Measurements from ENCODE around the gene MUS81.

MUS81 gene

GRCh38 chr11:65860278-65861164 is at the start of gene MUS81:
Gene MUS81 (plus strand): TSS chr11:65860433. CDS start chr11:65860754, 321 bp downstream.
- peak; percentile 97 for DNase-seq (ENCODE audit: low read depth)
- H3K4me3 ChIP-seq (ENCODE audit: low read length) = peak within 1 kb of the TSS; percentile 96
- peak; percentile 74 for TF ChIP-seq CTCF (conservative IDR thresholded peaks at IDR 0.05; ENCODE audit: low read length)

GRCh38 chr11:65811764-65812475 is 48.3 kb upstream of the MUS81 start:
- DNase-seq (ENCODE audit: low read depth) = no peak
- H3K4me3 ChIP-seq (ENCODE audit: low read length) = no peak overlapping the region
- no peak for TF ChIP-seq CTCF (conservative IDR thresholded peaks at IDR 0.05; ENCODE audit: low read length)

- no peak overlapping the region for H3K4me3 ChIP-seq (ENCODE audit: low read length)
- no peak for TF ChIP-seq CTCF (conservative IDR thresholded peaks at IDR 0.05; ENCODE audit: low read length)
- no peak for DNase-seq (ENCODE audit: low read depth)
Observed at GRCh38 chr11:65814131-65814985, 45.9 kb upstream of the MUS81 start.

GRCh38 chr11:65814986-65815565 is 45.2 kb upstream of the MUS81 start:
- DNase-seq (ENCODE audit: low read depth) = no peak
- no peak for TF ChIP-seq CTCF (conservative IDR thresholded peaks at IDR 0.05; ENCODE audit: low read length)
- H3K4me3 ChIP-seq (ENCODE audit: low read length) = no peak overlapping the region

GRCh38 chr11:65816696-65817095 is 43.5 kb upstream of the MUS81 start:
- no peak for DNase-seq (ENCODE audit: low read depth)
- H3K4me3 ChIP-seq (ENCODE audit: low read length) = no peak overlapping the region
- no peak for TF ChIP-seq CTCF (conservative IDR thresholded peaks at IDR 0.05; ENCODE audit: low read length)

- no peak for TF ChIP-seq CTCF (conservative IDR thresholded peaks at IDR 0.05; ENCODE audit: low read length)
- peak overlapping the region; percentile 71 for H3K4me3 ChIP-seq (ENCODE audit: low read length)
- DNase-seq (ENCODE audit: low read depth) = no peak
Observed at GRCh38 chr11:65817312-65817834, 42.9 kb upstream of the MUS81 start.

Data from AG10803 (cell line).